ENCODE results near the gene FGF14. TPM values are rescaled to one million over a fixed set of nuclear protein-coding genes. Genes with fewer than 3 reads are reported as not detected.

Gene FGF14
- total RNA-seq, 1 donor from 2014 or later: 2.0 TPM

DNA sequence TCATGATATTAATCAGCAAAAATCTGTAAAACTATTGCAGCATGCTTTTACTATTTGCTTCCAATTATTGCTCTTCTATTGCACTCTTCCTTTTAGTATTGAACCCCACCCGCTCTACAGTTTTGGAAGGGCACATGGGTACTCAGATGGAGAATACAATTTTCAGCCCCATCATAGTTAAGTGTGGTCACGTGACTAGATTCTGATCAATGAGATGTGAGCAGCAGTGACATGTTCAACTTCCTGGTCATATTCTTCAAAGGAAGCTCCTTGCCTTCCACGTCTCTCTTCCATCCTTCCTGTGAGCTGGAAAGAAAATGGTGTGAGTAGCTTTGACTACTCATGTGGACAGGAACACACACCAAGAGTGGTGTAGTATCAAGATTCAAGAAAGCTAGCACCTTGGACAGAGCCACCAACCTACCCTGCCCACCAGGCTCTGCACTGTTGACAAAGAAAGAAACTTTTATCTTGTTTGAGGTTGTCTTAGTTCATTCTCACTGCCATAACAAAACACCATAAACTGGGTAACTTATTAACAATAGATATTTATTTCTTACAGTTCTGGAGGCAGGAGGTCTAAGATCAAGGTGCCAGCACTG is 3.8 kb upstream of the FGF14 start:
- Histone ChIP-seq H3K36me3 (no peaks in the 10 kb centered on the region), H3K4me1 (peaks cover under 1% of the 10 kb centered on the region), H3K27ac (no peak overlapping the region), H3K9me3 (no peaks in the 10 kb centered on the region), H3K4me3 (no peak overlapping the region), H3K27me3 (peaks cover 10% of the 10 kb centered on the region)
- TF ChIP-seq, protein P1, sequence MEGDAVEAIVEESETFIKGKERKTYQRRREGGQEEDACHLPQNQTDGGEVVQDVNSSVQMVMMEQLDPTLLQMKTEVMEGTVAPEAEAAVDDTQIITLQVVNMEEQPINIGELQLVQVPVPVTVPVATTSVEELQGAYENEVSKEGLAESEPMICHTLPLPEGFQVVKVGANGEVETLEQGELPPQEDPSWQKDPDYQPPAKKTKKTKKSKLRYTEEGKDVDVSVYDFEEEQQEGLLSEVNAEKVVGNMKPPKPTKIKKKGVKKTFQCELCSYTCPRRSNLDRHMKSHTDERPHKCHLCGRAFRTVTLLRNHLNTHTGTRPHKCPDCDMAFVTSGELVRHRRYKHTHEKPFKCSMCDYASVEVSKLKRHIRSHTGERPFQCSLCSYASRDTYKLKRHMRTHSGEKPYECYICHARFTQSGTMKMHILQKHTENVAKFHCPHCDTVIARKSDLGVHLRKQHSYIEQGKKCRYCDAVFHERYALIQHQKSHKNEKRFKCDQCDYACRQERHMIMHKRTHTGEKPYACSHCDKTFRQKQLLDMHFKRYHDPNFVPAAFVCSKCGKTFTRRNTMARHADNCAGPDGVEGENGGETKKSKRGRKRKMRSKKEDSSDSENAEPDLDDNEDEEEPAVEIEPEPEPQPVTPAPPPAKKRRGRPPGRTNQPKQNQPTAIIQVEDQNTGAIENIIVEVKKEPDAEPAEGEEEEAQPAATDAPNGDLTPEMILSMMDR (IDR thresholded peaks at IDR 0.05): no peak
- intact Hi-C loops (cut with DNase I): no loop called here
- ATAC-seq (no peak), DNase-seq (no peak)

DNA sequence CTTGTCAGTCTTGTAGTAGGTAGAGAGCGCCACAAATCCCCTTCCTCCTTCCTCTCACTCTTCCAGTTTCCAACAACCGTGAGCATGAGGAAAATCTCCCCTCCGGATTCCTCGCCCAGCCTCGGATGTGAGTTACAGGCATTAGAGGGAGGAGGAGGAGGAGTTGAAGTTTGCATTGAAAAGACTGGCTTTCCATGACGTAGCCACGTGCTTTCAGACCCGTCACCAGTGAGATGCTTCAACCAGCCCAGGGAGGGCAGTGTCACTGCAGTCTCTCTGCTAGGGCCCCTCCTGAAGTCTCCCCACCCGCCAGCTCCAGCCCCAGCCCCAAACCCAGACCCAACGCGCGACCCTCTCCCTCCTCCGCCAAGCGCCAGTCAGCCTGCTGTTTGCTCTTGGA is 442 bp upstream of the FGF14 start:
- Histone ChIP-seq H3K27ac (no peak overlapping the region), H3K4me1 (peaks cover 5% of the 10 kb centered on the region), H3K36me3 (no peaks in the 10 kb centered on the region), H3K4me3 (peak overlapping the region; percentile 55), H3K27me3 (peaks cover 18% of the 10 kb centered on the region), H3K9me3 (no peaks in the 10 kb centered on the region)
- no peak for DNase-seq
- TF ChIP-seq, protein P1 (IDR thresholded peaks at IDR 0.05): no peak
- peak; percentile 50 for ATAC-seq
- intact Hi-C loops (cut with DNase I): no loop called here

DNA sequence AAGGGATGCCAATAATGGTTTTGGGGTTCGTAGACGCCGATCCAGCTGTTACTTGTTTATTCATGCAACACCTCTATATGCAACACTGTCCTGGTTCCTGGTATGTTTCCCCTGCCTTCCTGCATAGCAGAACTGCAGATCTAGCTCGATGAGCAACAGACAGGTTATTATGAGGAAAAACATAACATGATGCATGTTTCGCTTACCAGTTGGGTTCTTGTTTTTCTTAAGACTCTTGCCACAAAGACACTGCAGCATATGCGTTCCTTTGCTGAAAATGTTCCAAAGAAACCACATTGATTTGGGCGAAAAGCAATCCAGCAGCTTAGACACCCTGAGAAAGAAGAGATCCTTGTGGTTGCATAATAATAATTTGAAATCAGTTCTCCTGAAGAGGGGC is 583 bp downstream of the FGF14 start:
- Histone ChIP-seq H3K9me3 (no peaks in the 10 kb centered on the region), H3K4me1 (peaks cover 5% of the 10 kb centered on the region), H3K27ac (no peak overlapping the region), H3K4me3 (peak overlapping the region; percentile 55), H3K27me3 (peaks cover 18% of the 10 kb centered on the region), H3K36me3 (no peaks in the 10 kb centered on the region)
- DNase-seq: no peak
- intact Hi-C loops (cut with DNase I): no loop called here
- ATAC-seq: no peak
- TF ChIP-seq, protein P1 (IDR thresholded peaks at IDR 0.05): no peak

DNA sequence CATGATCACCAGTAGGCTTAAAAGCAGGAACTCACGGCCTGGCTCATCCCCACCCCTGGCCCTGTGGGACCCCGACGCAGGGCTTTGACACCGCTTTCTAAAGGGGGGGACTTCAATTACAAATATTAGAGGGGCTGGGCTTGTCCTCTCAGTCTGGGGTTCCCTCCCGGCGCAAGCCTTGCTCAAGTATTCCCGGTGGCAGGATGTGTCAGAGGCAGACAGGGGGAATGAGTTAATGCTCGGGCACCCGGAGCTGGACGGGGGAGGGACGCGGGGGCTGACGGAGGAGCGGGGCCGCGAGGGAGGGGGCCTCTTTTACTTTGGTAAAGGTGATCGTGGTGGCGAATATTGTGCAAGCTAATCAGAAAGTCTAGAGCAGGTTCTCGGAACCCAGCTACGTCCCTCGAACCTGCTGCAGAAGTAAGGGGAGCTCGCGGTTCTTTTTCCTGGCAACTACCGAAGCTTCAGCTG is 1.1 kb downstream of the FGF14 start:
- ATAC-seq: peak; percentile 57
- H3K27me3 ChIP-seq: peaks cover 18% of the 10 kb centered on the region
- intact Hi-C loops (cut with DNase I): no loop called here

DNA sequence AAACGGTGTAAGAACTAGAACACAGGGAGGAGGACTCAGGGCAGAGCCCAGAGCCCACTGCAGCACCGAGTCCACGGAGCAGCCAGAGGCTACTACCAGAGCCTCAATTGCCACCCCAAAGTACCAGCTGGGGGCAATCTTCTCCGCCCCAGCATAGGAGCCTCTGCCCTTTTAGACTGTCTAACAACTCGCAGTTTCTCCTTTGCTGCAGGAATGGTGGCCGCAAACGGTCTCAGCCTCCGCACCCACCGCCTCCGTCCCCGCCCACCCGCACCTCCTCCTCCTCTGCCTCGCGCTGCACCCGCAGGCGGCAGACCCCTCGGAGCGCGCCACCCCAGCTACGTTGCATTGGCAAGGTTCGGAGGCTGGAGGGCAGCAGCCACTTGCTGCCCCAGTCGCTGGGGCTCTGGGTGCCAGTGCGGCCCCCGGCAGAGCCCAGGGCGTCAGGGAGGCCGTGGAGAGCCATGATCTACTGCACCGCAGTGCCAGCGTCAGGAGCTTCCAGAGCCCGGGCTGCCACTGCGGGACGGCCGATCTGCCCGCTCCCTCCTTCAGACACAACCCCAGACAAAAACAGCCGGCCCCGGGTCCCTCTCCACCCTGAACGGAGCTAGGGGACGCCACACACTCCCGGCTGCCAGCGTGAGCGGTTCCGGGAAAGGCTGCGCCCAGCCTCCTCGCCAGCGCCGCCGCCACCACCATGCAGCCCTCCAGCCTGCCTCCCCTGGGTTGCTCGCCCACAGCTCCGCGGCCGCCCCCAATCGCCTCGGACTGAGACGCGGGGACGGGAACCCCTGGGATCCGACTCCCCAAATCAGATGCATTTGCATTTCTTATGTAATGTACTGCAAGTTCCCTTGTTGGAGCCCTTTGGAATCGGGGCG is 1.8 kb downstream of the FGF14 start:
- intact Hi-C loops (cut with DNase I): no loop called here
- Histone ChIP-seq H3K27ac (no peak overlapping the region), H3K36me3 (no peaks in the 10 kb centered on the region), H3K4me3 (peak overlapping the region; percentile 55), H3K4me1 (peaks cover 9% of the 10 kb centered on the region), H3K27me3 (peaks cover 18% of the 10 kb centered on the region), H3K9me3 (no peaks in the 10 kb centered on the region)
- peak; percentile 65 for DNase-seq
- ATAC-seq: peak; percentile 58
- TF ChIP-seq, protein P1 (IDR thresholded peaks at IDR 0.05): no peak

More for the DNA sequence above, 1.1 kb downstream of the FGF14 start:
- Histone ChIP-seq H3K27ac (no peak overlapping the region), H3K36me3 (no peaks in the 10 kb centered on the region), H3K9me3 (no peaks in the 10 kb centered on the region), H3K4me1 (peaks cover 5% of the 10 kb centered on the region), H3K4me3 (peak overlapping the region; percentile 55)
- DNase-seq: peak; percentile 64
- TF ChIP-seq, protein P1 (IDR thresholded peaks at IDR 0.05): no peak
